GM12878 (cell line): ENCODE measurements around the gene NME7. TPM values are rescaled to one million over a fixed set of nuclear protein-coding genes. Genes with fewer than 3 reads are reported as not detected.

ENCODE experiments used
- ATAC-seq: fragments of 200-7000 bp; cut with Tn5 transposase; 3 replicates; pipeline ENCODE4 v1.9.1; 2020; ENCODE audit warnings: mild to moderate bottlenecking, moderate library complexity
- BruUV-seq: library from RNA; stranded (reverse); fragments of 400-500 nt; replicated peaks from 2 replicates; lab custom pipeline; 2021; lab: Mats Ljungman, UMichigan
- CTCF ChIA-PET: fragments of 300-600 bp; sonication (Branson Sonifier 250); formaldehyde crosslinking; extraction: SDS; loops from one replicate; lab custom pipeline; 2021; ENCODE audit warnings: inconsistent platforms; lab: Yijun Ruan, JAX
- POLR2A ChIA-PET: fragments of 350-600 bp; formaldehyde crosslinking; extraction: SDS; loops from one replicate; lab custom pipeline; 2021; ENCODE audit warnings: inconsistent platforms; lab: Charles Lee
- RAD21 ChIA-PET: fragments of 300-600 bp; sonication (Branson Sonifier 250); formaldehyde crosslinking; loops from one replicate; lab custom pipeline; 2023; ENCODE audit warnings: antibody characterized with exemption; ENCODE audit not compliant: unreplicated experiment; lab: Charles Lee
- SMC1A ChIA-PET: fragments of 300-600 bp; sonication (Branson Sonifier 250); formaldehyde crosslinking; loops from one replicate; lab custom pipeline; 2023; ENCODE audit not compliant: unreplicated experiment, uncharacterized antibody; lab: Charles Lee
- DNase-seq: peaks from one replicate; pipeline ENCODE4 v3.0.0-alpha.2; 2011; ENCODE audit warnings: low read depth, low spot score
- FAIRE-seq: peaks from 3 replicates; lab custom pipeline; 2011; peaks lifted over from hg19 to GRCh38; lab: Jason Lieb, UNC
- H2AFZ ChIP-seq: 2 replicates; pipeline ENCODE4 v1.6.0; 2011; ENCODE audit warnings: low read depth, low read length, control low read depth; ENCODE audit not compliant: control insufficient read depth
- H3K27ac ChIP-seq: 2 replicates; pipeline ENCODE4 v1.5.1; 2011; ENCODE audit warnings: control low read depth; ENCODE audit not compliant: control insufficient read depth, insufficient read depth
- H3K27me3 ChIP-seq, 2 experiments: replicated peaks in 1 of 2; 2 replicates each; pipeline versions ENCODE4 v1.6.0 to v1.6.1; 2011; ENCODE audit warnings: low read length in 1 of 2; ENCODE audit not compliant: control insufficient read depth in 2 of 2, insufficient read depth in 2 of 2
- H3K36me3 ChIP-seq, 2 experiments: 2 replicates each; pipeline ENCODE4 v1.5.1; 2011; ENCODE audit warnings: low read length in 1 of 2; ENCODE audit not compliant: control insufficient read depth in 2 of 2, insufficient read depth in 2 of 2
- H3K4me1 ChIP-seq: 2 replicates; pipeline ENCODE4 v1.6.1; 2011; ENCODE audit warnings: mild to moderate bottlenecking, low read length, moderate library complexity, mixed read lengths; ENCODE audit not compliant: control insufficient read depth, insufficient read depth
- H3K4me2 ChIP-seq: 2 replicates; pipeline ENCODE4 v1.6.0; 2011; ENCODE audit warnings: control low read depth; ENCODE audit not compliant: control insufficient read depth, insufficient read depth
- H3K4me3 ChIP-seq: fragments of 200-600 bp; sonication (generic); 2 replicates; pipeline ENCODE4 v1.5.1; 2016
- H3K79me2 ChIP-seq: 2 replicates; pipeline ENCODE4 v1.6.0; 2011; ENCODE audit warnings: low read length; ENCODE audit not compliant: control insufficient read depth, insufficient read depth
- H3K9ac ChIP-seq: 2 replicates; pipeline ENCODE4 v1.8.0; 2011; ENCODE audit warnings: low read length, control low read depth, mixed read lengths; ENCODE audit not compliant: control insufficient read depth, insufficient read depth
- H3K9me3 ChIP-seq: replicated peaks from 3 replicates; pipeline ENCODE4 v1.5.1; 2011; ENCODE audit warnings: mild to moderate bottlenecking, low read length; ENCODE audit not compliant: control insufficient read depth, insufficient read depth
- H4K20me1 ChIP-seq: 2 replicates; pipeline ENCODE4 v1.6.0; 2011; ENCODE audit not compliant: control insufficient read depth, insufficient read depth
- CEBPB ChIP-seq, 2 experiments: fragments of 150-350 bp in 1 of 2; IDR thresholded peaks; 2 replicates each; pipeline ENCODE4 v1.6.1; 2012 to 2014; ENCODE audit warnings: low read depth in 2 of 2, low read length in 2 of 2, borderline replicate concordance in 1 of 2, inconsistent platforms in 1 of 2
- NFYB ChIP-seq: IDR thresholded peaks from 2 replicates; pipeline ENCODE4 v1.6.1; 2011; ENCODE audit warnings: low read depth, mild to moderate bottlenecking, low read length, improper control_type of control experiment, moderate library complexity; ENCODE audit not compliant: insufficient read depth
- POU2F2 ChIP-seq: IDR thresholded peaks from 3 replicates; pipeline ENCODE4 v1.6.1; 2011; ENCODE audit warnings: low read depth, mild to moderate bottlenecking, low read length, borderline replicate concordance
- RFX5 ChIP-seq: IDR thresholded peaks from 2 replicates; pipeline ENCODE4 v1.6.1; 2011; ENCODE audit warnings: low read depth, low read length, improper control_type of control experiment
- SIX5 ChIP-seq: IDR thresholded peaks from 2 replicates; pipeline ENCODE4 v1.6.1; 2011; ENCODE audit warnings: mild to moderate bottlenecking, low read depth, low read length, moderate library complexity; ENCODE audit not compliant: severe bottlenecking
- SMAD5 ChIP-seq: IDR thresholded peaks from 2 replicates; pipeline ENCODE4 v1.6.1; 2016; ENCODE audit warnings: antibody characterized with exemption, low read depth
- WGBS: methylation state at CpG from one replicate; pipeline ENCODE4 v1.1.6; 2016; ENCODE audit warnings: low lambda C conversion rate; ENCODE audit not compliant: insufficient replicate concordance, insufficient coverage; ENCODE audit errors: missing lambda C conversion rate; 5-methylcytosine and 5-hydroxymethylcytosine counted together
- in situ Hi-C: fragments of 300-500 bp; cut with MboI; formaldehyde crosslinking; loops from 9 replicates; pipeline ENCODE4 v1.14.3; 2018; ENCODE audit warnings: mixed read lengths
- intact Hi-C: fragments of 100-400 bp; cut with micrococcal nuclease; formaldehyde crosslinking; loops from one replicate; pipeline ENCODE4 v1.14.2; 2022; ENCODE audit not compliant: unreplicated experiment
- polyA plus RNA-seq, 11 experiments: library from polyadenylated mRNA; depleted of rRNA in 4 of 11; unstranded in 6 of 11; stranded (reverse) in 5 of 11; fragments of >200 nt; fragmentation: Nextera tagmentation in 4 of 11; fragmentation: Illumina TruSeq in 1 of 11; extraction: Ambion mirVana in 4 of 11; extraction: Trizol in 1 of 11; gene quantifications; 1 replicate in 1 of 11; 2 replicates in 10 of 11; pipeline versions ENCODE4 v1.2.1 to v1.2.3, GENCODE V29; 2011 to 2016; ENCODE audit warnings: inconsistent platforms in 2 of 11, missing spikeins in 2 of 11, low read depth in 1 of 11
- total RNA-seq, 4 experiments: library from RNA; depleted of rRNA in 3 of 4; stranded (reverse); fragments of >200 nt in 3 of 4; fragmentation: Illumina TruSeq in 1 of 4; extraction: Trizol in 1 of 4; gene quantifications; 2 replicates each; pipeline versions ENCODE4 v1.2.1 to v1.2.3, GENCODE V29; 2013 to 2021
- TF ChIP-seq, protein P1 (sequence below): fragments of 450-650 bp; IDR thresholded peaks from 2 replicates; pipeline ENCODE4 v1.6.1; 2014; ENCODE audit warnings: mild to moderate bottlenecking
- TF ChIP-seq, protein P2 (sequence below): IDR thresholded peaks from 2 replicates; pipeline ENCODE4 v1.6.1; 2012; ENCODE audit warnings: low read depth, low read length, improper control_type of control experiment
- TF ChIP-seq, protein P3 (sequence below): IDR thresholded peaks from 2 replicates; pipeline ENCODE4 v1.6.1; 2011; ENCODE audit warnings: borderline replicate concordance, low read depth, mild to moderate bottlenecking, moderate library complexity, low read length; ENCODE audit not compliant: insufficient read depth, poor library complexity, severe bottlenecking

NME7 gene
- total and polyA plus RNA-seq, 10 of the 15 experiments (the other 5 are each of a cell fraction or from before 2014, with no cell fraction given): 1.5 to 15.6 (median 7.2) TPM

DNA sequence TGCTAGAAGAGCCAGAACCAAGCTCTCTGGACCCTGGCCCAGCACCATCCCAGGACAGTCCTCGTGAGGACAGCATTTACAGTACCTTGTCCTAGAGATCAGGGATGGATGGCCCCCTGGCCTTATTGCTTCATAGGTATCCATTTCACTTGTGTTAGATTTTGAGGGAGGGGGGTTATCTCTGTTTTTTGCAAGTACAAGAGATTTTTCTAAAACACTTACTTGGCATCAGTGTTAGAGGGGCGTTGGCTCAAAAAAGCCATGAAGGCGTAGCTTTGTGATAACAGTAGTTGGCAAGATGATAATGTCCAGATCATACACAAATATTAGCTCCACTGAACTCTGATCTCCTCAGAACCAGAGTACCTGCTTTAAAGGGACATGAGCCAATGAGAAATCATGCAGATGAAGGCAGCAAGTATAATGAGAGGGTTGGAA lies 266.9 kb downstream of the NME7 start:
- Histone ChIP-seq H3K9ac (no peak overlapping the region), H3K27me3 (peaks cover 2 to 6% of the 10 kb centered on the region in 2 experiments; a peak in 2 of 4 replicates), H2AFZ (no peak overlapping the region), H3K4me3 (no peak overlapping the region), H4K20me1 (no peaks in the 10 kb centered on the region), H3K79me2 (no peaks in the 10 kb centered on the region), H3K9me3 (no peaks in the 10 kb centered on the region; the same call in 2 of the 3 replicates), H3K4me2 (no peak overlapping the region), H3K27ac (no peak overlapping the region), H3K4me1 (peaks cover 8% of the 10 kb centered on the region; the same call in 1 of the 2 replicates), H3K36me3 (no peaks in the 10 kb centered on the region)
- ChIA-PET POLR2A (interaction anchor here (1.4 kb wide), 1 partner anchor 9 kb away, joined by 3 read pairs; no protein-coding TSS in a partner anchor), RAD21 (interaction anchor here (1.0 to 3.2 kb wide), 4 partner anchors 8 to 75 kb away, joined by 3 to 9 read pairs (median 4); no protein-coding TSS in a partner anchor), CTCF (interaction anchor here (0.6 to 2.4 kb wide), 3 partner anchors 10 to 16 kb away, joined by 3 to 8 read pairs (median 4); no protein-coding TSS in a partner anchor), SMC1A (interaction anchor here (0.7 to 17.5 kb wide), 13 partner anchors 5 to 179 kb away, joined by 3 to 188 read pairs (median 3); partner anchors contain the start of gene ATP1B1)
- 56% methylated on average over 3 of the region's 3 CpGs for WGBS
- ATAC-seq (no peak), DNase-seq (no peak), FAIRE-seq (no peak)
- in situ Hi-C loops: no loop called here
- intact Hi-C loops: no loop called here
- no TSS peak for BruUV-seq
- TF ChIP-seq SMAD5: no peak

DNA sequence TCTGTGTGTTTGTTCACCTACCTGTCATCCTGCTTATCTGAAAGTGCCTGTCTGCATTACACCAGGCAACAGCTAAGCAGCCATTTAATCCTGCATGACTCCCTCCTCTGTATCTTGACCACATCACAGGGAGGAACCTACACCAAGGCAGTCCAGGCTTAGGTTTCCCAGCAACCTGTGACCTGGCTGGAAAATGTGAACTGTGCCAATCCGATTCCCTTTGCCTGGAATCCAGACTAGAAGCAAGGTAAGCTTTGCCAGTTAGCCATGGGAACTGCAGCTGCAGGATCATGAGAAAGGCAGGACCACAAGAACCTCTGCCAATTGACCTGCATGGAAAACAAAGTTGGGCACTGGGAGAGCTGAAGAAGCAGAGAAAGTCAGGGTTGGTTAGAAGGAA lies 267.4 kb downstream of the NME7 start:
- FAIRE-seq (no peak), DNase-seq (no peak), ATAC-seq (no peak)
- Histone ChIP-seq H3K9me3 (no peaks in the 10 kb centered on the region; the same call in 2 of the 3 replicates), H3K27me3 (peaks cover 2 to 3% of the 10 kb centered on the region in 2 experiments; a peak in 2 of 4 replicates), H2AFZ (no peak overlapping the region), H3K4me3 (no peak overlapping the region), H3K79me2 (no peaks in the 10 kb centered on the region), H4K20me1 (no peaks in the 10 kb centered on the region), H3K27ac (no peak overlapping the region), H3K36me3 (no peaks in the 10 kb centered on the region), H3K9ac (no peak overlapping the region), H3K4me2 (no peak overlapping the region), H3K4me1 (peaks cover 5% of the 10 kb centered on the region; the same call in 1 of the 2 replicates)
- RAD21 ChIA-PET: interaction anchor here (0.6 to 3.2 kb wide), 4 partner anchors 9 to 75 kb away, joined by 3 to 9 read pairs (median 3); no protein-coding TSS in a partner anchor
- SMC1A ChIA-PET: interaction anchor here (0.9 to 17.5 kb wide), 9 partner anchors 6 to 105 kb away, joined by 3 to 188 read pairs (median 4); partner anchors contain the start of gene ATP1B1
- WGBS: 8% methylated on average over 1 of the region's 1 CpG
- POLR2A ChIA-PET: interaction anchor here (1.4 kb wide), 1 partner anchor 8 kb away, joined by 3 read pairs; no protein-coding TSS in a partner anchor
- CTCF ChIA-PET: interaction anchor here (1.0 to 2.4 kb wide), 4 partner anchors 9 to 51 kb away, joined by 3 to 8 read pairs (median 3); no protein-coding TSS in a partner anchor
- no TSS peak for BruUV-seq
- in situ Hi-C loops (no loop called here), intact Hi-C loops (no loop called here)
- TF ChIP-seq RFX5 (no peak), CEBPB (IDR thresholded peaks at IDR 0.05; ENCODE audit: borderline replicate concordance in 1 of 2, low read depth in 2 of 2, low read length in 2 of 2) (no peak), SIX5 (no peak), POU2F2 (no peak), NFYB (no peak)
- TF ChIP-seq, protein P1, sequence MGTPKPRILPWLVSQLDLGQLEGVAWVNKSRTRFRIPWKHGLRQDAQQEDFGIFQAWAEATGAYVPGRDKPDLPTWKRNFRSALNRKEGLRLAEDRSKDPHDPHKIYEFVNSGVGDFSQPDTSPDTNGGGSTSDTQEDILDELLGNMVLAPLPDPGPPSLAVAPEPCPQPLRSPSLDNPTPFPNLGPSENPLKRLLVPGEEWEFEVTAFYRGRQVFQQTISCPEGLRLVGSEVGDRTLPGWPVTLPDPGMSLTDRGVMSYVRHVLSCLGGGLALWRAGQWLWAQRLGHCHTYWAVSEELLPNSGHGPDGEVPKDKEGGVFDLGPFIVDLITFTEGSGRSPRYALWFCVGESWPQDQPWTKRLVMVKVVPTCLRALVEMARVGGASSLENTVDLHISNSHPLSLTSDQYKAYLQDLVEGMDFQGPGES: no peak
- TF ChIP-seq, protein P2, sequence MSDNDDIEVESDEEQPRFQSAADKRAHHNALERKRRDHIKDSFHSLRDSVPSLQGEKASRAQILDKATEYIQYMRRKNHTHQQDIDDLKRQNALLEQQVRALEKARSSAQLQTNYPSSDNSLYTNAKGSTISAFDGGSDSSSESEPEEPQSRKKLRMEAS: no peak
- TF ChIP-seq, protein P3, sequence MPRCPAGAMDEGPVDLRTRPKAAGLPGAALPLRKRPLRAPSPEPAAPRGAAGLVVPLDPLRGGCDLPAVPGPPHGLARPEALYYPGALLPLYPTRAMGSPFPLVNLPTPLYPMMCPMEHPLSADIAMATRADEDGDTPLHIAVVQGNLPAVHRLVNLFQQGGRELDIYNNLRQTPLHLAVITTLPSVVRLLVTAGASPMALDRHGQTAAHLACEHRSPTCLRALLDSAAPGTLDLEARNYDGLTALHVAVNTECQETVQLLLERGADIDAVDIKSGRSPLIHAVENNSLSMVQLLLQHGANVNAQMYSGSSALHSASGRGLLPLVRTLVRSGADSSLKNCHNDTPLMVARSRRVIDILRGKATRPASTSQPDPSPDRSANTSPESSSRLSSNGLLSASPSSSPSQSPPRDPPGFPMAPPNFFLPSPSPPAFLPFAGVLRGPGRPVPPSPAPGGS: no peak
